Nephron progenitor cell (in vitro differentiated cells): ENCODE data around the gene TENT5A.

Experiments used
- DNase-seq: peaks from one replicate; pipeline ENCODE4 v3.0.0; 2021
- H3K27ac Mint-ChIP-seq: 2 replicates; pipeline ENCODE4 v1.8.0; 2021; ENCODE audit warnings: mild to moderate bottlenecking, moderate library complexity, mixed read lengths
- H3K27me3 Mint-ChIP-seq: 2 replicates; pipeline ENCODE4 v1.8.0; 2021; ENCODE audit warnings: mild to moderate bottlenecking, low read depth, mixed read lengths; ENCODE audit not compliant: poor library complexity
- H3K36me3 Mint-ChIP-seq: 2 replicates; pipeline ENCODE4 v1.8.0; 2021; ENCODE audit warnings: low read depth, mixed read lengths
- H3K4me1 Mint-ChIP-seq: 2 replicates; pipeline ENCODE4 v1.8.0; 2021; ENCODE audit warnings: mixed read lengths
- H3K4me3 Mint-ChIP-seq: 2 replicates; pipeline ENCODE4 v1.8.0; 2021; ENCODE audit warnings: mild to moderate bottlenecking, moderate library complexity, mixed read lengths
- H3K9me3 Mint-ChIP-seq: 2 replicates; pipeline ENCODE4 v1.8.0; 2021; ENCODE audit warnings: mild to moderate bottlenecking, moderate library complexity, mixed read lengths
- TF ChIP-seq, protein P1 (sequence below): fragments of 200-600 bp; sonication (generic); IDR thresholded peaks from 2 replicates; pipeline ENCODE4 v1.5.0; 2021; ENCODE audit warnings: antibody characterized with exemption

Gene TENT5A

GRCh38 chr6:81759782-81760181, 7.3 kb upstream of the TENT5A start:
- no peak for DNase-seq
- H3K9me3 Mint-ChIP-seq = no peaks in the 10 kb centered on the region
- no peak overlapping the region for H3K4me3 Mint-ChIP-seq
- no peak overlapping the region for H3K27ac Mint-ChIP-seq
- TF ChIP-seq, protein P1, sequence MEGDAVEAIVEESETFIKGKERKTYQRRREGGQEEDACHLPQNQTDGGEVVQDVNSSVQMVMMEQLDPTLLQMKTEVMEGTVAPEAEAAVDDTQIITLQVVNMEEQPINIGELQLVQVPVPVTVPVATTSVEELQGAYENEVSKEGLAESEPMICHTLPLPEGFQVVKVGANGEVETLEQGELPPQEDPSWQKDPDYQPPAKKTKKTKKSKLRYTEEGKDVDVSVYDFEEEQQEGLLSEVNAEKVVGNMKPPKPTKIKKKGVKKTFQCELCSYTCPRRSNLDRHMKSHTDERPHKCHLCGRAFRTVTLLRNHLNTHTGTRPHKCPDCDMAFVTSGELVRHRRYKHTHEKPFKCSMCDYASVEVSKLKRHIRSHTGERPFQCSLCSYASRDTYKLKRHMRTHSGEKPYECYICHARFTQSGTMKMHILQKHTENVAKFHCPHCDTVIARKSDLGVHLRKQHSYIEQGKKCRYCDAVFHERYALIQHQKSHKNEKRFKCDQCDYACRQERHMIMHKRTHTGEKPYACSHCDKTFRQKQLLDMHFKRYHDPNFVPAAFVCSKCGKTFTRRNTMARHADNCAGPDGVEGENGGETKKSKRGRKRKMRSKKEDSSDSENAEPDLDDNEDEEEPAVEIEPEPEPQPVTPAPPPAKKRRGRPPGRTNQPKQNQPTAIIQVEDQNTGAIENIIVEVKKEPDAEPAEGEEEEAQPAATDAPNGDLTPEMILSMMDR = no peak
- H3K4me1 Mint-ChIP-seq = peaks cover 4% of the 10 kb centered on the region
- no peaks in the 10 kb centered on the region for H3K36me3 Mint-ChIP-seq
- peaks cover 21% of the 10 kb centered on the region for H3K27me3 Mint-ChIP-seq

GRCh38 chr6:81758221-81758620, 5.7 kb upstream of the TENT5A start:
- TF ChIP-seq, protein P1 = no peak
- no peak for DNase-seq
- Mint-ChIP-seq H3K36me3 (no peaks in the 10 kb centered on the region), H3K9me3 (no peaks in the 10 kb centered on the region), H3K27ac (no peak overlapping the region), H3K4me3 (no peak overlapping the region), H3K4me1 (peaks cover 9% of the 10 kb centered on the region), H3K27me3 (peaks cover 27% of the 10 kb centered on the region)

DNA sequence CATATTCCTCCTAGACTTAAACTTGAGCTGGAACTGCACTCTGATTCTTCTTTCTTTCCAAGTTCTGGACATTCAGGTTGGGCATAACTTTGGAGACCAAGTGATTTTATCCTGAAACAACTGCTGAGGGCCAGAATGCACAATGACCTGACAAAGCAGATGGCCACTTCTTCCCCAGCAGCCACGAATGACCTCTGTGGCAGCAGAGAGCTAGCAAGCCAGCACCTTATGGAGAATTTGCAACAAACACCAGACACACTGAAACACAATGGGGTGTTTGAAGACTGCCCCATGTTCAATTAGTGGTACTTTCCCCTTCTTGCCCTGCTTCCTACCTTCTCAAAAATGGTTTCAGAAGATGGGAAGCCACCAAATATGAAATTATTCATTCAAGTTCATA, 4.2 kb upstream of the TENT5A start:
- TF ChIP-seq, protein P1 = no peak
- no peak overlapping the region for H3K27ac Mint-ChIP-seq
- no peak overlapping the region for H3K4me3 Mint-ChIP-seq
- no peaks in the 10 kb centered on the region for H3K9me3 Mint-ChIP-seq
- DNase-seq = no peak
- peaks cover 40% of the 10 kb centered on the region for H3K27me3 Mint-ChIP-seq
- H3K36me3 Mint-ChIP-seq = no peaks in the 10 kb centered on the region
- peaks cover 15% of the 10 kb centered on the region for H3K4me1 Mint-ChIP-seq

- TF ChIP-seq, protein P1 = no peak
- Mint-ChIP-seq H3K27ac (no peak overlapping the region), H3K4me3 (no peak overlapping the region), H3K27me3 (peaks cover 52% of the 10 kb centered on the region), H3K9me3 (no peaks in the 10 kb centered on the region), H3K36me3 (no peaks in the 10 kb centered on the region), H3K4me1 (peaks cover 15% of the 10 kb centered on the region)
- DNase-seq = no peak
Observed at GRCh38 chr6:81755551-81755950, 3.1 kb upstream of the TENT5A start.

DNA sequence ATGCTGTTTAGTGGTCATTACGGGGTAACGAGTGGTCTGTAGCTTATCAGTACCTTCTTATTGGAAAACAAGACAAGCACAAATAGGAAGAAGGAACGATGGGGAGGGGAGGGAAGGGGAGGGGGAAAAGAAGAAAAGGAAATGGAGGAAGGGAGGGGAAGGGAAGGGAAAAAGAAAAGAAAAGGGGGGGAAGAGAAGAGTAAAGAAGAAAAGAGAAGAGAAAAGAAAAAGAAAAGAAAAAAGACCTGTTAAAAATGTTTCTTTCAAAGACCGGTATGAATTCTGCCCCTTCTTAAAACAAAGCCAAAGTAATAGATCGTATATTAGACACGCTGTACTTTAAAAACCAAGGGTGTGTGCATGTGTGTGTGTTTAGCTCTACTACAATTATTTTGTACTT, 2.4 kb upstream of the TENT5A start:
- Mint-ChIP-seq H3K9me3 (no peaks in the 10 kb centered on the region), H3K4me1 (peaks cover 15% of the 10 kb centered on the region), H3K27ac (no peak overlapping the region), H3K27me3 (peaks cover 58% of the 10 kb centered on the region), H3K4me3 (no peak overlapping the region), H3K36me3 (no peaks in the 10 kb centered on the region)
- DNase-seq = no peak
- TF ChIP-seq, protein P1 = no peak

GRCh38 chr6:81753711-81754577, 1.5 kb upstream of the TENT5A start:
- Mint-ChIP-seq H3K36me3 (no peaks in the 10 kb centered on the region), H3K9me3 (no peaks in the 10 kb centered on the region), H3K4me3 (peak overlapping the region; percentile 94)

More at GRCh38 chr6:81753711-81754577, 1.5 kb upstream of the TENT5A start:
- peak; percentile 73 for DNase-seq
- Mint-ChIP-seq H3K27me3 (peaks cover 68% of the 10 kb centered on the region), H3K27ac (no peak overlapping the region), H3K4me1 (peaks cover 11% of the 10 kb centered on the region)
- TF ChIP-seq, protein P1 = peak; percentile 56
